HepG2 (cell line): ENCODE data around the gene MTA1. TPM values are rescaled to one million over a fixed set of nuclear protein-coding genes. Genes with fewer than 3 reads are reported as not detected.

Experiments
- GPN1 ChIP-seq: sonication (generic); formaldehyde crosslinking; IDR thresholded peaks from 2 replicates; pipeline ENCODE4 v1.5.1; 2020; ENCODE audit warnings: missing genetic modification reagents, borderline replicate concordance
- HMG20A ChIP-seq: IDR thresholded peaks from 2 replicates; pipeline ENCODE4 v1.6.1; 2016; ENCODE audit warnings: borderline replicate concordance
- IRX3 ChIP-seq: sonication (generic); formaldehyde crosslinking; IDR thresholded peaks from 2 replicates; pipeline ENCODE4 v1.8.1; 2023; ENCODE audit warnings: mild to moderate bottlenecking, low read depth, missing genetic modification reagents, borderline replicate concordance
- KLF6 ChIP-seq: IDR thresholded peaks from 2 replicates; pipeline ENCODE4 v1.8.0; 2016; ENCODE audit warnings: missing biosample characterization, missing genetic modification reagents
- LBX2 ChIP-seq: sonication (generic); formaldehyde crosslinking; IDR thresholded peaks from 2 replicates; pipeline ENCODE4 v1.5.0; 2020; ENCODE audit warnings: missing genetic modification reagents, mild to moderate bottlenecking, borderline replicate concordance
- NFE2L2 ChIP-seq: fragments of 150-350 bp; IDR thresholded peaks from 2 replicates; pipeline ENCODE4 v1.6.1; 2014; ENCODE audit warnings: low read length
- NFIB ChIP-seq: sonication (generic); formaldehyde crosslinking; IDR thresholded peaks from 2 replicates; pipeline ENCODE4 v1.9.0; 2021; ENCODE audit warnings: missing genetic modification reagents, mild to moderate bottlenecking, borderline replicate concordance
- POGK ChIP-seq: sonication (generic); formaldehyde crosslinking; conservative IDR thresholded peaks from 2 replicates; pipeline ENCODE4 v1.8.0; 2022; ENCODE audit warnings: mild to moderate bottlenecking, moderate library complexity, missing genetic modification reagents
- RFXAP ChIP-seq: sonication (generic); formaldehyde crosslinking; IDR thresholded peaks from 2 replicates; pipeline ENCODE4 v1.4.0; 2020; ENCODE audit warnings: missing genetic modification reagents, borderline replicate concordance
- SMAD1 ChIP-seq: sonication (generic); formaldehyde crosslinking; IDR thresholded peaks from 2 replicates; pipeline ENCODE4 v1.4.0; 2020; ENCODE audit warnings: missing genetic modification reagents, low read depth, mild to moderate bottlenecking, borderline replicate concordance
- SUZ12 ChIP-seq: fragments of 150-350 bp; IDR thresholded peaks from 2 replicates; pipeline ENCODE4 v1.6.1; 2014; ENCODE audit warnings: low read depth, low read length
- YEATS2 ChIP-seq: sonication (generic); formaldehyde crosslinking; IDR thresholded peaks from 2 replicates; pipeline ENCODE4 v1.4.0; 2020; ENCODE audit warnings: missing genetic modification reagents, borderline replicate concordance
- ZFP36L2 ChIP-seq: sonication (generic); formaldehyde crosslinking; IDR thresholded peaks from 2 replicates; pipeline ENCODE4 v1.4.0; 2020; ENCODE audit warnings: missing genetic modification reagents
- ZNF281 ChIP-seq: sonication (generic); formaldehyde crosslinking; IDR thresholded peaks from 2 replicates; pipeline ENCODE4 v1.4.0; 2020; ENCODE audit warnings: missing genetic modification reagents, borderline replicate concordance
- ZNF574 ChIP-seq: sonication (generic); formaldehyde crosslinking; IDR thresholded peaks from 2 replicates; pipeline ENCODE4 v1.4.0; 2020; ENCODE audit warnings: missing genetic modification reagents
- ZNF577 ChIP-seq: sonication (generic); formaldehyde crosslinking; IDR thresholded peaks from 2 replicates; pipeline ENCODE4 v1.4.0; 2020; ENCODE audit warnings: mild to moderate bottlenecking, low read depth, missing genetic modification reagents, borderline replicate concordance
- ZNF749 ChIP-seq: sonication (generic); formaldehyde crosslinking; IDR thresholded peaks from 2 replicates; pipeline ENCODE4 v1.8.0; 2022; ENCODE audit warnings: mild to moderate bottlenecking, missing genetic modification reagents, moderate library complexity, borderline replicate concordance
- ZNF782 ChIP-seq: sonication (generic); formaldehyde crosslinking; IDR thresholded peaks from 2 replicates; pipeline ENCODE4 v1.4.0; 2020; ENCODE audit warnings: missing genetic modification reagents, mild to moderate bottlenecking, borderline replicate concordance
- polyA plus RNA-seq, 8 experiments: library from polyadenylated mRNA; depleted of rRNA in 3 of 8; stranded (reverse) in 7 of 8; unstranded in 1 of 8; fragments of >200 nt; fragmentation: Illumina TruSeq in 4 of 8; extraction: Trizol in 4 of 8; gene quantifications; 2 replicates each; pipeline versions ENCODE4 v1.2.1 to v1.2.3, GENCODE V29; 2011 to 2016; ENCODE audit warnings: low read depth in 4 of 8, missing spikeins in 1 of 8, mixed read lengths in 1 of 8; ENCODE audit not compliant: insufficient read depth in 1 of 8
- total RNA-seq, 5 experiments: library from RNA; depleted of rRNA; stranded (reverse); fragments of >200 nt; fragmentation: Illumina TruSeq; extraction: Trizol; gene quantifications; 2 replicates each; pipeline ENCODE4 v1.2.3, GENCODE V29; 2016; ENCODE audit warnings: low read depth in 1 of 5
- TF ChIP-seq, protein P1 (sequence below): IDR thresholded peaks from 2 replicates; pipeline ENCODE4 v1.6.1; 2012; ENCODE audit warnings: inconsistent platforms

Gene MTA1
- total and polyA plus RNA-seq, 2 of the 13 experiments (the other 11 are each of a cell fraction or from before 2014, with no cell fraction given): 35.2 to 85.8 TPM

DNA sequence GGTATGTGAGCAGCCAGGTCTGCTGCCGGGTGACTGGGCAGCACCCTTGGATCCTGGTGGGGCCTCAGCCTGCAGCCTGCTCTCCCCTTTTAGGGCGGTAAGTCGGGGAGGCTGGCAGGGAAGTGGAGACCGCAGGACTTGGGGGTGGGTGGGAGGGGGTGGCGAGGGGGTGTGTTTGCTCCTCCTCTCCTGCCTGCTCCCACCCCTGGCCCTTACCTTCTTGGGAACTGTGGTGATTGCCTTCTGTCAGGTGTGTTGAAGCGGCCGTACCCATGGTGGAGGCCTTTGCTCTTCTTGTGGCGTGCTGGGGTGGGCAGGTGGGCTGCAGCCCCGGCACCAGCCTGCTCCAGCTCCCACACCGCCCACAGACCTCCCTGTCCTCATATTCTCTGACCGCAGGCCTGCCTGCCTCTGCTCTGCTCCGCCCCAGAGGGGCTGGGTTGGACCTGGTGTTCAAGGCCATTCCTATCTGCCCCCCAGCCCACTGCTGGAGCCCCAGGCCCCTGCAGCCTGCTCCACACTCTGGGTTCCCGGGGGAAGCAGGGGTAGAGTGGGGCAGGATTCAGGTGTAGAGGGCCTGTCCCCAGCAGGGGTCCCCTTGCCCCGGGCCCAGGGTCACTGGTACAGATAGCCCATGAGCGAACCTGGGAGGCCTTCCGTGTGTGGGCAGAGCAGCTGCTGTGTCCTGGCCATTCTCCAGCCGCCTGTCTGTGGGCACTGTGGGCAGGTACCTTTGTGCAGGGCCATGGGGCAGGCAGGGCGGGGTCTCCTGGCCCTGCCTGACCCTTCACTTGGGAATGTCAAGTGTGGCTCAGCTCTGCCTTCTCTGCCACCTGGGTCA lies 76.6 kb downstream of the MTA1 start (continued):
- TF ChIP-seq ZFP36L2 (CRISPR knock-in tag) (no peak), SUZ12 (no peak), SMAD1 (CRISPR knock-in tag) (no peak), NFIB (CRISPR knock-in tag) (no peak), GPN1 (CRISPR knock-in tag) (no peak), LBX2 (no peak), POGK (CRISPR knock-in tag) (no peak; the same call in 1 of the 2 replicates), NFE2L2 (no peak), ZNF782 (CRISPR knock-in tag) (no peak), RFXAP (CRISPR knock-in tag) (peak; percentile 17; the same call in 1 of the 2 replicates), HMG20A (CRISPR knock-in tag) (peak; percentile 44; the same call in 1 of the 2 replicates), ZNF574 (peak; percentile 36; the same call in 1 of the 2 replicates), IRX3 (CRISPR knock-in tag) (no peak), YEATS2 (CRISPR knock-in tag) (no peak), ZNF577 (CRISPR knock-in tag) (no peak), ZNF749 (CRISPR knock-in tag) (no peak), KLF6 (CRISPR knock-in tag) (no peak), ZNF281 (peak; percentile 71; the same call in 1 of the 2 replicates)
- TF ChIP-seq, protein P1, sequence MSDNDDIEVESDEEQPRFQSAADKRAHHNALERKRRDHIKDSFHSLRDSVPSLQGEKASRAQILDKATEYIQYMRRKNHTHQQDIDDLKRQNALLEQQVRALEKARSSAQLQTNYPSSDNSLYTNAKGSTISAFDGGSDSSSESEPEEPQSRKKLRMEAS: peak; percentile 75
